ENCODE measurements around the gene KRTAP20-2. TPM values are rescaled to one million over a fixed set of nuclear protein-coding genes. Genes with fewer than 3 reads are reported as not detected.

Gene KRTAP20-2
- not detected for total RNA-seq
- polyA plus RNA-seq = not detected
- 0 reads per million in 6 experiments for total RNA-seq

- DNase-seq = no peak
- Mint-ChIP-seq H3K9me3 (peaks cover 0 to 9% (median 0%) of the 10 kb centered on the region in 9 donors), H3K27ac (no peak within 1 kb of the TSS), H3K4me1 (no peaks in the 10 kb centered on the region), H3K4me3 (no peak within 1 kb of the TSS), H3K36me3 (no peaks in the 10 kb centered on the region), H3K27me3 (peaks cover 0 to 11% (median 0%) of the 10 kb centered on the region in 5 donors)
- no peak for ATAC-seq
- POLR2A ChIA-PET = no interaction called here
These were observed at the start of gene KRTAP20-2 for GRCh38 chr21:30634906-30635305. Gene KRTAP20-2 (plus strand): TSS chr21:30635206. CDS start chr21:30635264, 58 bp downstream.

DNA sequence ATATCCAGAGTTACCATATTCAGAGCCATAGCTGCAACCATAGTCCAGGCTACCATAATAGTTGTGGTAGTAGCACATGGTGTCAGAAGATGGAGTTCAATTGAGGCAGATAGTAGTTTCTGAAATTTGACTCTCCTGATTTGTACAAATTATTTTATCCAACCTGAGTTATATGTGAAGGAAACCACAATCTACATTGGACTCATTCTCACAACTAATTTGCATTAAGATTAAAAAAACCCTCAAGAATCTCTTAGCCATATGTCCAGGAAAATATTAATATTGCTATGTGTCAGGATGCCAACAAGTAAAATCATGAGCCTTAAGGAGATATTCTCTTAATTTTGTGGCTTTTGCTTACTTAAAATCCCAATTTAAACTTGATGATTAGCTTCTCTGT, 44.7 kb upstream of the KRTAP20-2 start, which contains the start of gene KRTAP22-2:
Gene KRTAP22-2, minus strand, starts transcription at position 101 of the 400 bp plus-strand sequence.
- ATAC-seq = no peak
- DNase-seq = no peak
- Mint-ChIP-seq H3K27ac (no peak within 1 kb of the TSS), H3K9me3 (peaks cover 0 to 1% (median 0%) of the 10 kb centered on the region in 9 donors), H3K4me1 (no peaks in the 10 kb centered on the region), H3K36me3 (no peaks in the 10 kb centered on the region), H3K4me3 (no peak within 1 kb of the TSS), H3K27me3 (peaks cover 0 to 2% (median 0%) of the 10 kb centered on the region in 5 donors)
- POLR2A ChIA-PET = no interaction called here

DNA sequence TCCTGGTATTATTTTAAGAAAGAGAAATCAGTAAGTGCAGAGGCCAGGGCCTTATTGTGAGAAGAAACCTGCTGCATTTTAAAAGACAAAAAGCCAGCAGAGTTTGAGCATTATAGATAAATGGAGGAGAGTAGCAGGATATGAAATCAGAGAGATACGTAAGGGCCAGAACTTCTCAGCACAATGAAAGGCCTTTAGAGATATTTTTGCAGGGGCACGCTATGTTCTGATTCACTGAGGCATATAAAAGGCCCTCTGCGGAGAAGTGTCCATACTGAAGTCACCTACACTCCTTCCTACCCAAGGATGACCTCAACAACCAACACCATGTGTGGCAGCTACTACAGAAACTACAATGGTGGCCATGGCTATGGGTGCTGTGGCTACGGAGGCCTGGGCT, 42.9 kb upstream of the KRTAP20-2 start, which contains the start of gene KRTAP6-3:
Gene KRTAP6-3, plus strand, starts transcription at position 301 of the 400 bp plus-strand sequence. Its CDS starts 6 bp downstream, at position 307.
- DNase-seq = no peak
- Mint-ChIP-seq H3K27ac (no peak within 1 kb of the TSS), H3K4me1 (no peaks in the 10 kb centered on the region), H3K9me3 (peaks cover 0 to 1% (median 0%) of the 10 kb centered on the region in 9 donors), H3K27me3 (no peaks in the 10 kb centered on the region), H3K36me3 (no peaks in the 10 kb centered on the region), H3K4me3 (no peak within 1 kb of the TSS)
- POLR2A ChIA-PET = no interaction called here
- no peak for ATAC-seq

DNA sequence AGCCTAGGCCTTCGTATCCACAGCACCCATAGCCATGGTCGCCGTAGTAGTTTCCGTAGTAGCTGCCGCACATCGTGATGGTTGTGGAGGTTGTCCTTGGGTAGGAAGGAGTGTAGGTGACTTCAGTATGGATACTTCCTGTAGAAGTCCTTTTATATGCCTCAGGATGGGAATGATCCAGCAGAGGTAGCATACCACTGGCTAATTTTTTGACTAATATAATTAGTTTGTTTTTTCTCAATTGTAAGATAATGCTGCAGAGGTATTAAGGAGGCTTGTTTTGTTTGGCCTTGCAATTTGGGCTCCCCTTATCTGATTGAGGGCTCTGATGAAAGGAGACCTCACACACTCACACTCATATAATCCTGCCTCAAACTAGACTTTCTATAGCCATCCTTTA, 36.2 kb upstream of the KRTAP20-2 start, which contains the start of gene KRTAP6-2:
Gene KRTAP6-2, minus strand, starts transcription at position 101 of the 400 bp plus-strand sequence. Its CDS starts 28 bp downstream, at position 73.
- Mint-ChIP-seq H3K27me3 (peaks cover 0 to 10% (median 0%) of the 10 kb centered on the region in 5 donors), H3K27ac (no peak within 1 kb of the TSS), H3K9me3 (peaks cover 0 to 11% (median 3%) of the 10 kb centered on the region in 9 donors), H3K36me3 (no peaks in the 10 kb centered on the region), H3K4me1 (no peaks in the 10 kb centered on the region), H3K4me3 (no peak within 1 kb of the TSS)
- POLR2A ChIA-PET = no interaction called here
- ATAC-seq (no peak), DNase-seq (no peak)

GRCh38 chr21:30600787-30601186, 34.2 kb upstream of the KRTAP20-2 start, which contains the start of gene KRTAP22-1:
Gene KRTAP22-1 (plus strand): TSS chr21:30601087.
- no peak for DNase-seq
- ATAC-seq = no peak
- H3K4me3 Mint-ChIP-seq = no peak within 1 kb of the TSS
- peaks cover 0 to 11% (median 5%) of the 10 kb centered on the region in 9 donors for H3K9me3 Mint-ChIP-seq
- H3K27ac Mint-ChIP-seq = no peak within 1 kb of the TSS
- H3K4me1 Mint-ChIP-seq = no peaks in the 10 kb centered on the region
- no peaks in the 10 kb centered on the region for H3K36me3 Mint-ChIP-seq
- H3K27me3 Mint-ChIP-seq = peaks cover 0 to 10% (median 0%) of the 10 kb centered on the region in 5 donors
- POLR2A ChIA-PET = no interaction called here

DNA sequence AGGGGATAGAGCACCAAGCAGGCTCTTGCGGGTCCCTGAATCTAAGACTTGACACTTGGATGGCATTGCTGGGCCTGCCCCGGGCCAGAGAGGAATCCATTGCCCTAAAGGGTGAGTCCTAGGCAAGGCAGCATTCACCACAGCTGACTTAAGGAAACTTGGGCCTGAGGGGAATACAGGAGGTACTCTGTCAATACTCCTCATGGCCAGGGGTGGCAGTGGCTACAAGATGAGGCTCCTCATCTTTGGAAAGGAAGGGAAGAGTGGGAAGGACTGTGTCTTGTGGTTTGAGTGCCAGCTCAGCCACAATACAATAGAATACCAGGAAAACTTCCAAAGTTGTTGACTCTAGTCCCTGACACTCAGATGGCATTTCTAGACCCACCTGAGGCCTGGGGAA, 29.0 kb upstream of the KRTAP20-2 start:
- Mint-ChIP-seq H3K9me3 (peaks cover 0 to 16% (median 3%) of the 10 kb centered on the region in 9 donors), H3K27ac (no peak overlapping the region), H3K4me3 (no peak overlapping the region), H3K4me1 (no peaks in the 10 kb centered on the region), H3K27me3 (peaks cover 0 to 10% (median 0%) of the 10 kb centered on the region in 5 donors), H3K36me3 (peaks cover 0 to 3% (median 0%) of the 10 kb centered on the region in 3 donors)
- ATAC-seq (no peak), DNase-seq (no peak)
- POLR2A ChIA-PET = no interaction called here

DNA sequence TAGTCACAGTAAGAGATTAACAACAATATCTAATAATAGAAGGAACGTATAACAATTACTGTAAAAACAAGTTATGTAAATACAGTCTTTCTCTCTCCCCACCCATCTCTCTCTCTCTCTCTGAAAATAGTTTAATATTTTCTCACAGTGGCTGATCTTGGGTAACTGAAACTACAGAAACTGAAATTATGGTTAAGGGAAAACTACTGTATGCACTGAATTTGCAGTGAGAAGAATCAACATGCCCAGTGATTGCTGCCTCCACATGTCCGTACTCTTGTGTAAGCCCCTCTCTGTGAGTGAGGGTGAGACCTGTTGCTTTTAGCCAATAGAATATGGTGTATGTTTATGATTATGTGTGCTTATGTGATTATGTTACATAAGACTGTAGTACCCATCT, 22.9 kb upstream of the KRTAP20-2 start:
- Mint-ChIP-seq H3K36me3 (peaks cover 0 to 4% (median 0%) of the 10 kb centered on the region in 3 donors), H3K4me3 (no peak overlapping the region), H3K27me3 (peaks cover 0 to 1% (median 0%) of the 10 kb centered on the region in 5 donors), H3K4me1 (no peaks in the 10 kb centered on the region), H3K9me3 (peaks cover 0 to 9% (median 0%) of the 10 kb centered on the region in 9 donors), H3K27ac (no peak overlapping the region)
- POLR2A ChIA-PET = no interaction called here
- DNase-seq (no peak), ATAC-seq (no peak)

DNA sequence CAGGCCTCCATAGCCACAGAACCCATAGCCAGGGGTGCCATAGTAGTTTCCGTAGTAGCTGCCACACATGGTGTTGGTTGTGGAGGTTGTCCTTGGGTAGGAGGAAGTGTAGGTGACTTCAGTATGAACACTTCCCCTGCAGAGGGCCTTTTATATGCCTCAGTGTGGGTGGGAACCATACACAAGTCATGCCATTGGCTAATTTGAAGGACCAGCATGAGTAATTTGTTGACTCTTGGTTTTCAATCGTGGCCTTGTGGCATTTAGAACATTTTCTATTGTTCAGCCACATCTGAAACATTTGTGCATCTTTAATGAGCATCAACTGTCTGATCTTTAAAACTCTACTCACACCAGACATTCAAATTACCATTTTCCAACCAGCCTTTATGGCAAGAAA, 21.2 kb upstream of the KRTAP20-2 start, which contains the start of gene KRTAP6-1:
Gene KRTAP6-1, minus strand, starts transcription at position 95 of the 400 bp plus-strand sequence. Its CDS starts 26 bp downstream, at position 69.
- no peak for DNase-seq
- H3K27ac Mint-ChIP-seq = no peak within 1 kb of the TSS
- H3K4me1 Mint-ChIP-seq = no peaks in the 10 kb centered on the region
- ATAC-seq = no peak
- H3K36me3 Mint-ChIP-seq = peaks cover 0 to 4% (median 0%) of the 10 kb centered on the region in 3 donors
- H3K9me3 Mint-ChIP-seq = peaks cover 0 to 9% (median 0%) of the 10 kb centered on the region in 9 donors
- POLR2A ChIA-PET = no interaction called here
- H3K4me3 Mint-ChIP-seq = no peak within 1 kb of the TSS
- H3K27me3 Mint-ChIP-seq = no peaks in the 10 kb centered on the region

DNA sequence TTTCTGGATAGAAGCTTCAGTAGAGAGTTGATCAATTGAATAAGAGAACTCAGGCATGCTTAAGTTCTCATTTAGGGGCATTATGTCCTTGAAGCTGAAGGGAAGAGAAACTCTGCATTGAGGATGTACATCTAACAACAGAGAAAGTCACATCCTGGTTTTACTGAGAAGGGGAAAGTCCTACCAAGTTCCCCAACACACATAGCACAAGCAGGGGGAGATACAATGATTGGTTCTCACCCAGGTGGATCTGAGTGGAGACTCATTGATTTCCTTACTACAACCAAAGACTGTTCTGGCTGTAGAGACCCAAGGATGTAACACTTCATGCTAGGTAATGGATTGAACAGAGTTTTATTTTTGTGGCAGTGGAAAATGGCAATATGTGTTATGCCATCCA, 19.8 kb upstream of the KRTAP20-2 start:
- no peak overlapping the region for H3K4me3 Mint-ChIP-seq
- H3K4me1 Mint-ChIP-seq = no peaks in the 10 kb centered on the region
- H3K36me3 Mint-ChIP-seq = peaks cover 0 to 4% (median 0%) of the 10 kb centered on the region in 3 donors
- no peaks in the 10 kb centered on the region for H3K27me3 Mint-ChIP-seq
- DNase-seq (no peak), ATAC-seq (no peak)
- peaks cover 0 to 9% (median 0%) of the 10 kb centered on the region in 9 donors for H3K9me3 Mint-ChIP-seq
- POLR2A ChIA-PET = no interaction called here
- H3K27ac Mint-ChIP-seq = no peak overlapping the region

DNA sequence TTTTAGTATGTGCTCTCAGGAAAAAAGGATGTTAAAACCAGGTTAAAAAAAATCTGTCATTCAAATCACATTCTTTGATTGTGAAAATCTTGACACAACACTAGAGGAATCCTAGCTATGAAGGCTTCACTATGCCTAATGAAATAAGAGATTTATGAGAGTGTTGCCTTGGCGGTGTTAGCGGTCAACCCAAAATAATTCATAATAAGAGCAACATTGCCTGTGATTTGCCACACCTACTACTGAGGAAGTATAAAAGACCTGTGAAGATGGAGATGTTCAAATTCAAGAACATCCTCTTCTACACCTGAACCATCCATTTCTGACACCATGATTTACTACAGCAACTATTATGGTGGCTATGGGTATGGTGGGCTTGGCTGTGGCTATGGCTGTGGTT, 18.9 kb upstream of the KRTAP20-2 start, which contains the start of gene KRTAP20-1:
Gene KRTAP20-1, plus strand, starts transcription at position 301 of the 400 bp plus-strand sequence. Its CDS starts 30 bp downstream, at position 331.
- POLR2A ChIA-PET = no interaction called here
- DNase-seq (no peak), ATAC-seq (no peak)
- Mint-ChIP-seq H3K27me3 (no peaks in the 10 kb centered on the region), H3K9me3 (peaks cover 0 to 2% (median 0%) of the 10 kb centered on the region in 9 donors), H3K4me1 (no peaks in the 10 kb centered on the region), H3K36me3 (no peaks in the 10 kb centered on the region), H3K27ac (no peak within 1 kb of the TSS), H3K4me3 (no peak within 1 kb of the TSS)

DNA sequence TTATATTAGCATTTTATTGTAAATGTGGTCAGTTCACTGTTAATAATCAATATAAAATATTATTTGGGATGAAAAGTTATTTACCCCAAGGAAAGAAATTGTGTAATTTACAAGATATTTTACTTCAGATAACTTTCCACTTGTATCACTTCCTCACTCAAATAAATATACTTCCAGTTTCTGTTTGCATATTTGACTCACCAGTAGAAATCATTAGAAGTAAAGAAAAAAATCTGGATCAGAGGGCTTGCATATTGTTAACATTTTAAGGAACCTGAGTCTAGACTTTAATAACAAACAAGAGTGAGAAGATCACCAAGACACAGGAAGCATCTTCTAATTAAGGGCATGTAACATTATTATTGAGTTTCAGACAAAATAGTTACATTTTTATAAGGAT, 14.9 kb upstream of the KRTAP20-2 start:
- no peak for ATAC-seq
- peaks cover 0 to 5% (median 0%) of the 10 kb centered on the region in 9 donors for H3K9me3 Mint-ChIP-seq
- H3K4me3 Mint-ChIP-seq = no peak overlapping the region
- no peak for DNase-seq
- POLR2A ChIA-PET = no interaction called here
- no peaks in the 10 kb centered on the region for H3K4me1 Mint-ChIP-seq
- H3K27me3 Mint-ChIP-seq = no peaks in the 10 kb centered on the region
- no peaks in the 10 kb centered on the region for H3K36me3 Mint-ChIP-seq
- H3K27ac Mint-ChIP-seq = no peak overlapping the region

- Mint-ChIP-seq H3K4me1 (no peaks in the 10 kb centered on the region), H3K36me3 (no peaks in the 10 kb centered on the region), H3K9me3 (peaks cover 0 to 6% (median 0%) of the 10 kb centered on the region in 9 donors), H3K4me3 (no peak within 1 kb of the TSS), H3K27ac (no peak within 1 kb of the TSS), H3K27me3 (no peaks in the 10 kb centered on the region)
- no peak for ATAC-seq
- POLR2A ChIA-PET = no interaction called here
- no peak for DNase-seq
These were observed 14.5 kb upstream of the KRTAP20-2 start, which contains the start of gene KRTAP20-4 for GRCh38 chr21:30620522-30620921. Gene KRTAP20-4 (plus strand): TSS chr21:30620627.

- DNase-seq (no peak), ATAC-seq (no peak)
- no peaks in the 10 kb centered on the region for H3K36me3 Mint-ChIP-seq
- POLR2A ChIA-PET = no interaction called here
- H3K4me1 Mint-ChIP-seq = no peaks in the 10 kb centered on the region
- peaks cover 0 to 1% (median 0%) of the 10 kb centered on the region in 5 donors for H3K27me3 Mint-ChIP-seq
- peaks cover 0 to 6% (median 0%) of the 10 kb centered on the region in 9 donors for H3K9me3 Mint-ChIP-seq
- no peak overlapping the region for H3K4me3 Mint-ChIP-seq
- no peak overlapping the region for H3K27ac Mint-ChIP-seq
These were observed 11.6 kb upstream of the KRTAP20-2 start for GRCh38 chr21:30623362-30623761.

Measured in naive thymus-derived CD8-positive, alpha-beta T cell (primary cell).